ENCODE data around the gene FBP2.
"Not testable (repeated sequence)": the region's sequence is repeated elsewhere in the genome, so short reads cannot be mapped to it uniquely, and the experiment has no call there.

The FBP2 gene

GRCh38 chr9:94606646-94607422 lies 13.2 kb upstream of the FBP2 start:
- DNase-seq (ENCODE audit: low read depth), result no peak

- DNase-seq (ENCODE audit: low read depth), result peak; percentile 33
Observed at GRCh38 chr9:94603259-94604160, 9.9 kb upstream of the FBP2 start.

GRCh38 chr9:94602666-94603065 lies 9.0 kb upstream of the FBP2 start:
- no peak for DNase-seq (ENCODE audit: low read depth)

GRCh38 chr9:94600715-94601114 lies 7.1 kb upstream of the FBP2 start:
- no peak for DNase-seq (ENCODE audit: low read depth)

- DNase-seq (ENCODE audit: low read depth), result no peak
Observed at GRCh38 chr9:94600258-94600657, 6.6 kb upstream of the FBP2 start.

- no peak for DNase-seq (ENCODE audit: low read depth)
Observed at GRCh38 chr9:94599102-94599501, 5.5 kb upstream of the FBP2 start.

GRCh38 chr9:94592683-94593082 lies 941 bp downstream of the FBP2 start:
- DNase-seq (ENCODE audit: low read depth), result not testable (repeated sequence)

- no peak for DNase-seq (ENCODE audit: low read depth)
Observed at GRCh38 chr9:94591876-94592275, 1.7 kb downstream of the FBP2 start.

- DNase-seq (ENCODE audit: low read depth), result not testable (repeated sequence)
Observed at GRCh38 chr9:94591046-94591545, 2.5 kb downstream of the FBP2 start.

GRCh38 chr9:94588681-94589080 lies 4.9 kb downstream of the FBP2 start:
- no peak for DNase-seq (ENCODE audit: low read depth)

GRCh38 chr9:94586814-94587213 lies 6.8 kb downstream of the FBP2 start:
- no peak for DNase-seq (ENCODE audit: low read depth)

GRCh38 chr9:94586316-94586715 lies 7.3 kb downstream of the FBP2 start:
- no peak for DNase-seq (ENCODE audit: low read depth)

- DNase-seq (ENCODE audit: low read depth), result no peak
Observed at GRCh38 chr9:94584555-94584954, 9.1 kb downstream of the FBP2 start.

- no peak for DNase-seq (ENCODE audit: low read depth)
Observed at GRCh38 chr9:94581728-94582127, 11.9 kb downstream of the FBP2 start.

- DNase-seq (ENCODE audit: low read depth), result no peak
Observed at GRCh38 chr9:94577571-94577970, 16.1 kb downstream of the FBP2 start.

GRCh38 chr9:94577036-94577435 lies 16.6 kb downstream of the FBP2 start:
- no peak for DNase-seq (ENCODE audit: low read depth)

- DNase-seq (ENCODE audit: low read depth), result no peak
Observed at GRCh38 chr9:94576131-94576530, 17.5 kb downstream of the FBP2 start.

- no peak for DNase-seq (ENCODE audit: low read depth)
Observed at GRCh38 chr9:94568972-94569712, 24.5 kb downstream of the FBP2 start.

GRCh38 chr9:94568250-94568889 lies 25.3 kb downstream of the FBP2 start:
- no peak for DNase-seq (ENCODE audit: low read depth)

GRCh38 chr9:94567271-94567670 lies 26.4 kb downstream of the FBP2 start:
- no peak for DNase-seq (ENCODE audit: low read depth)

- DNase-seq (ENCODE audit: low read depth), result no peak
Observed at GRCh38 chr9:94566550-94566949, 27.1 kb downstream of the FBP2 start.

- DNase-seq (ENCODE audit: low read depth), result not testable (repeated sequence)
Observed at GRCh38 chr9:94564279-94564678, 29.3 kb downstream of the FBP2 start.

Measured in activated T-helper 1 cell treated with Interleukin-2 at 50 U/mL for 16 hours (primary cell).